D721Med (cell line): Measurements from ENCODE around the gene CEBPB.

Experiments
- DNase-seq: peaks from one replicate; pipeline ENCODE4 v3.0.0; 2011; ENCODE audit warnings: low spot score; ENCODE audit not compliant: insufficient read length
- FAIRE-seq: peaks from 2 replicates; lab custom pipeline; 2011; peaks lifted over from hg19 to GRCh38; lab: Jason Lieb, UNC
- CTCF ChIP-seq: IDR thresholded peaks from 2 replicates; pipeline ENCODE4 v1.5.1; 2012; ENCODE audit warnings: mild to moderate bottlenecking, control low read depth; ENCODE audit not compliant: insufficient read depth; ENCODE audit errors: missing control alignments

Gene CEBPB

GRCh38 chr20:50216543-50217206 lies 26.0 kb downstream of the CEBPB start:
- TF ChIP-seq CTCF: no peak
- FAIRE-seq (no peak), DNase-seq (no peak)

GRCh38 chr20:50217207-50217949 lies 26.7 kb downstream of the CEBPB start:
- no peak for FAIRE-seq

GRCh38 chr20:50218987-50219435 lies 28.4 kb downstream of the CEBPB start:
- TF ChIP-seq CTCF: no peak
- no peak for FAIRE-seq
- no peak for DNase-seq

More at GRCh38 chr20:50217207-50217949, 26.7 kb downstream of the CEBPB start:
- no peak for TF ChIP-seq CTCF
- no peak for DNase-seq

GRCh38 chr20:50219600-50219999 lies 29.0 kb downstream of the CEBPB start:
- no peak for TF ChIP-seq CTCF
- DNase-seq: no peak
- no peak for FAIRE-seq

- TF ChIP-seq CTCF: no peak
- FAIRE-seq (no peak), DNase-seq (no peak)
These were observed 29.7 kb downstream of the CEBPB start for GRCh38 chr20:50220093-50220893.

GRCh38 chr20:50220894-50221365 lies 30.3 kb downstream of the CEBPB start:
- DNase-seq (no peak), FAIRE-seq (no peak)
- no peak for TF ChIP-seq CTCF
